ENCODE data around the gene AMOTL2. TPM values are rescaled to one million over a fixed set of nuclear protein-coding genes. Genes with fewer than 3 reads are reported as not detected.

The AMOTL2 gene
- total RNA-seq, 1 experiment from 2014 or later: 146 TPM

GRCh38 chr3:134353171-134353825, 20.9 kb downstream of the AMOTL2 start:
- no peak for ATAC-seq
- no TSS peak for BruUV-seq (replicated peaks)
- ChIA-PET CTCF (no interaction called here), POLR2A (no interaction called here)
- TF ChIP-seq, protein P1, sequence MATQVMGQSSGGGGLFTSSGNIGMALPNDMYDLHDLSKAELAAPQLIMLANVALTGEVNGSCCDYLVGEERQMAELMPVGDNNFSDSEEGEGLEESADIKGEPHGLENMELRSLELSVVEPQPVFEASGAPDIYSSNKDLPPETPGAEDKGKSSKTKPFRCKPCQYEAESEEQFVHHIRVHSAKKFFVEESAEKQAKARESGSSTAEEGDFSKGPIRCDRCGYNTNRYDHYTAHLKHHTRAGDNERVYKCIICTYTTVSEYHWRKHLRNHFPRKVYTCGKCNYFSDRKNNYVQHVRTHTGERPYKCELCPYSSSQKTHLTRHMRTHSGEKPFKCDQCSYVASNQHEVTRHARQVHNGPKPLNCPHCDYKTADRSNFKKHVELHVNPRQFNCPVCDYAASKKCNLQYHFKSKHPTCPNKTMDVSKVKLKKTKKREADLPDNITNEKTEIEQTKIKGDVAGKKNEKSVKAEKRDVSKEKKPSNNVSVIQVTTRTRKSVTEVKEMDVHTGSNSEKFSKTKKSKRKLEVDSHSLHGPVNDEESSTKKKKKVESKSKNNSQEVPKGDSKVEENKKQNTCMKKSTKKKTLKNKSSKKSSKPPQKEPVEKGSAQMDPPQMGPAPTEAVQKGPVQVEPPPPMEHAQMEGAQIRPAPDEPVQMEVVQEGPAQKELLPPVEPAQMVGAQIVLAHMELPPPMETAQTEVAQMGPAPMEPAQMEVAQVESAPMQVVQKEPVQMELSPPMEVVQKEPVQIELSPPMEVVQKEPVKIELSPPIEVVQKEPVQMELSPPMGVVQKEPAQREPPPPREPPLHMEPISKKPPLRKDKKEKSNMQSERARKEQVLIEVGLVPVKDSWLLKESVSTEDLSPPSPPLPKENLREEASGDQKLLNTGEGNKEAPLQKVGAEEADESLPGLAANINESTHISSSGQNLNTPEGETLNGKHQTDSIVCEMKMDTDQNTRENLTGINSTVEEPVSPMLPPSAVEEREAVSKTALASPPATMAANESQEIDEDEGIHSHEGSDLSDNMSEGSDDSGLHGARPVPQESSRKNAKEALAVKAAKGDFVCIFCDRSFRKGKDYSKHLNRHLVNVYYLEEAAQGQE (IDR thresholded peaks at IDR 0.05; ENCODE audit: insufficient read depth in 1 of 2, low read depth in 2 of 2, low read length in 1 of 2): no peak
- no peak for TF ChIP-seq POLR2AphosphoS5 (IDR thresholded peaks at IDR 0.05; ENCODE audit: low read depth, low read length)
- peak; percentile 72 for TF ChIP-seq TCF7L2 (IDR thresholded peaks at IDR 0.05; ENCODE audit: low read depth, low read length)
- in situ Hi-C loops (cut with HindIII; ENCODE audit: low pct_unique_long_range_greater_than_20kb, low sequenced_read_pairs): no loop called here
- intact Hi-C loops (cut with micrococcal nuclease; ENCODE audit: unreplicated experiment): no loop called here
- H3K4me1 ChIP-seq (ENCODE audit: control insufficient read depth, insufficient read depth, low read length): peaks cover 69% of the 10 kb centered on the region
- peaks cover 11% of the 10 kb centered on the region; the same call in 1 of the 2 replicates for H3K36me3 ChIP-seq (ENCODE audit: control insufficient read depth, insufficient read depth, low read length)
- H3K27me3 ChIP-seq (ENCODE audit: control insufficient read depth, insufficient read depth, low read length): no peaks in the 10 kb centered on the region
- no peaks in the 10 kb centered on the region for H3K9me3 ChIP-seq (ENCODE audit: control insufficient read depth, insufficient read depth, low read depth, low read length)
- DNase-seq (ENCODE audit: low read depth, low spot score): no peak
- H3K4me3 ChIP-seq (ENCODE audit: low read depth in 2 of 2, low read length in 2 of 2): no peak overlapping the region
- H3K27ac ChIP-seq (ENCODE audit: low read length): peak overlapping the region; percentile 96

DNA sequence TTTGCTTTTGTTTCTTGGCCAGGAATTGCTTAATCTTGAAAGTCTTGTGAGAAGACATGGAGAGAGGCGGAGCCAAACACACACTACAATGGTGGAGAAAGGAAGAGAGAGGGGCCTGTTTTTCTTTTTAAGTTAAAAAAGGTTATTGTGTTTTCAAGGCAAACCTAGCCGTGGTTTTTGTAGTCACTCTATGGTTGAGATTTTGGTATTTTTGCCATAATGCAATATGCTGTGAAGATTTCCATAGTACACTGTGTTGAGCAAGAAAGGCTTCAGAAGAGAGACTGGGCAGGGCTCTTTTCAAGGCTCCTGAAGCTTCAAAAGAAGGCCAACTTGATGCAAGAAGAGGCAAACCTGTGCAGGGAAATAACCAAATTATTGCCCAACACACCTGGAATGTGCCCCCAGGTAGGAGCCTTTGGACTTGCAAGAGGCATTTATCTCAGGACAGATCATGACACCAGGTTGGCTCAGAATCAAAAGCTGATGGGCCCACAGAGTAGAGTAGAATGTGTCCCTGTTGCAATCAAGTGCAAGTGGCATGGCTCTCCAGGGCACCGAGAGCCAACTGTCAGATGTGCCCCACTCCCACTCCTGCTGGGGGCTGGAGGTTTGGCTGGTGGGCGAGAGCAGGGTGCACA, 22.1 kb downstream of the AMOTL2 start:
- intact Hi-C loops (cut with micrococcal nuclease; ENCODE audit: unreplicated experiment): no loop called here
- no peak for ATAC-seq
- POLR2A ChIA-PET: no interaction called here
- in situ Hi-C loops (cut with HindIII; ENCODE audit: low pct_unique_long_range_greater_than_20kb, low sequenced_read_pairs): no loop called here
- CTCF ChIA-PET: no interaction called here
- no peaks in the 10 kb centered on the region; the same call in 1 of the 2 replicates for H3K9me3 ChIP-seq (ENCODE audit: control insufficient read depth, insufficient read depth, low read depth, low read length)
- BruUV-seq (replicated peaks): no TSS peak
- peak overlapping the region; percentile 96 for H3K27ac ChIP-seq (ENCODE audit: low read length)
- H3K27me3 ChIP-seq (ENCODE audit: control insufficient read depth, insufficient read depth, low read length): no peaks in the 10 kb centered on the region
- H3K4me3 ChIP-seq (ENCODE audit: low read depth in 2 of 2, low read length in 2 of 2): no peak overlapping the region
- H3K4me1 ChIP-seq (ENCODE audit: control insufficient read depth, insufficient read depth, low read length): peaks cover 59% of the 10 kb centered on the region
- TF ChIP-seq, protein P2, sequence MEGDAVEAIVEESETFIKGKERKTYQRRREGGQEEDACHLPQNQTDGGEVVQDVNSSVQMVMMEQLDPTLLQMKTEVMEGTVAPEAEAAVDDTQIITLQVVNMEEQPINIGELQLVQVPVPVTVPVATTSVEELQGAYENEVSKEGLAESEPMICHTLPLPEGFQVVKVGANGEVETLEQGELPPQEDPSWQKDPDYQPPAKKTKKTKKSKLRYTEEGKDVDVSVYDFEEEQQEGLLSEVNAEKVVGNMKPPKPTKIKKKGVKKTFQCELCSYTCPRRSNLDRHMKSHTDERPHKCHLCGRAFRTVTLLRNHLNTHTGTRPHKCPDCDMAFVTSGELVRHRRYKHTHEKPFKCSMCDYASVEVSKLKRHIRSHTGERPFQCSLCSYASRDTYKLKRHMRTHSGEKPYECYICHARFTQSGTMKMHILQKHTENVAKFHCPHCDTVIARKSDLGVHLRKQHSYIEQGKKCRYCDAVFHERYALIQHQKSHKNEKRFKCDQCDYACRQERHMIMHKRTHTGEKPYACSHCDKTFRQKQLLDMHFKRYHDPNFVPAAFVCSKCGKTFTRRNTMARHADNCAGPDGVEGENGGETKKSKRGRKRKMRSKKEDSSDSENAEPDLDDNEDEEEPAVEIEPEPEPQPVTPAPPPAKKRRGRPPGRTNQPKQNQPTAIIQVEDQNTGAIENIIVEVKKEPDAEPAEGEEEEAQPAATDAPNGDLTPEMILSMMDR (IDR thresholded peaks at IDR 0.05): no peak
- peak; percentile 49; the same call in 1 of the 2 replicates for TF ChIP-seq TCF7L2 (IDR thresholded peaks at IDR 0.05; ENCODE audit: low read depth, low read length)
- no peak for DNase-seq (ENCODE audit: low read depth, low spot score)
- H3K36me3 ChIP-seq (ENCODE audit: control insufficient read depth, insufficient read depth, low read length): peaks cover 7% of the 10 kb centered on the region; the same call in 1 of the 2 replicates

DNA sequence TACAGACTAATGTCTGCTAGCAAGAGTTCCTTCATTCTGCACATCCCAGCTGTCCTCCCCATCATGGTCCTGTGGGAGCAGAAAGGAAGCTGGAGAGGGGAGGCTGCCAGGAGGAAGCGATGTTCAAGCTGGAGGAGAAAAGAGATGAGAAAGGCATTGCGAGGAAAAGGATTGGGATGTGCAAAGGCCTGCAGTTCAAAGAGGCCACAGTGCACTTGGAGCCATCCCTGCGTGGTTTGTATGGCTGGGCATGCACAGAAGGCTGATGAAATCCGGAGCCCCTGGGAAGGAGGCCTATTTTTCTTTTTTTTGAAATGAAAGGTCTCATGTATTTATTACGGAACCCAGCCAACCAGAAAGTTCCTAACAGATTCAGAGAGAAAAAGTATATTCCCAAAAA, 22.8 kb downstream of the AMOTL2 start:
- no peak for ATAC-seq
- no TSS peak for BruUV-seq (replicated peaks)
- ChIA-PET CTCF (interaction anchor here (0.8 kb wide), 1 partner anchor 24 kb away, joined by 3 read pairs; no protein-coding TSS in a partner anchor), POLR2A (no interaction called here)
- no peaks in the 10 kb centered on the region for H3K27me3 ChIP-seq (ENCODE audit: control insufficient read depth, insufficient read depth, low read length)
- intact Hi-C loops (cut with micrococcal nuclease; ENCODE audit: unreplicated experiment): no loop called here
- DNase-seq (ENCODE audit: low read depth, low spot score): no peak
- no peaks in the 10 kb centered on the region; the same call in 1 of the 2 replicates for H3K9me3 ChIP-seq (ENCODE audit: control insufficient read depth, insufficient read depth, low read depth, low read length)
- peak overlapping the region; percentile 96 for H3K27ac ChIP-seq (ENCODE audit: low read length)
- TF ChIP-seq POLR2AphosphoS5 (IDR thresholded peaks at IDR 0.05; ENCODE audit: low read depth, low read length): no peak
- TF ChIP-seq, protein P2 (IDR thresholded peaks at IDR 0.05): no peak
- no peak for TF ChIP-seq SIN3A (IDR thresholded peaks at IDR 0.05; ENCODE audit: borderline replicate concordance, insufficient read depth, low read depth, low read length)
- TF ChIP-seq, protein P1 (IDR thresholded peaks at IDR 0.05; ENCODE audit: insufficient read depth in 1 of 2, low read depth in 2 of 2, low read length in 1 of 2): no peak
- no peak for TF ChIP-seq TCF7L2 (IDR thresholded peaks at IDR 0.05; ENCODE audit: low read depth, low read length)
- H3K4me3 ChIP-seq (ENCODE audit: low read depth in 2 of 2, low read length in 2 of 2): no peak overlapping the region
- peaks cover 52% of the 10 kb centered on the region for H3K4me1 ChIP-seq (ENCODE audit: control insufficient read depth, insufficient read depth, low read length)
- in situ Hi-C loops (cut with HindIII; ENCODE audit: low pct_unique_long_range_greater_than_20kb, low sequenced_read_pairs): no loop called here
- peaks cover 7% of the 10 kb centered on the region; the same call in 1 of the 2 replicates for H3K36me3 ChIP-seq (ENCODE audit: control insufficient read depth, insufficient read depth, low read length)

All from Panc1 (cell line).